Activated T-helper 1 cell treated with anti-CD3 and anti-CD28 coated beads, Interleukin-12 subunit alpha, Interleukin-12 subunit beta, Interleukin-2, Interleukin-4 antibody, amounts not matched to agents 30 ng/mL and 10 ng/mL and 1 ng/mL, durations not matched to agents 14 hours and 24 hours and 36 hours (primary cell): ENCODE data around the gene KHDRBS1. TPM values are rescaled to one million over a fixed set of nuclear protein-coding genes. Genes with fewer than 3 reads are reported as not detected.
A peak's percentile ranks its signal among the peaks of the same experiment; 100 is the strongest.
"Not testable (repeated sequence)": the region's sequence is repeated elsewhere in the genome, so short reads cannot be mapped to it uniquely, and the experiment has no call there.

Experiments used
- DNase-seq: peaks from one replicate; pipeline ENCODE4 v3.0.0; 2021; ENCODE audit warnings: low spot score
- H3K27ac Mint-ChIP-seq: one replicate; pipeline ENCODE4 v1.8.0; 2021; ENCODE audit warnings: mild to moderate bottlenecking, mixed read lengths
- H3K27me3 Mint-ChIP-seq: one replicate; pipeline ENCODE4 v1.8.0; 2022; ENCODE audit warnings: mild to moderate bottlenecking, moderate library complexity, mixed read lengths; ENCODE audit not compliant: insufficient read depth
- H3K36me3 Mint-ChIP-seq: one replicate; pipeline ENCODE4 v1.8.0; 2021; ENCODE audit warnings: low read depth, mixed read lengths
- H3K4me1 Mint-ChIP-seq: one replicate; pipeline ENCODE4 v1.8.0; 2021; ENCODE audit warnings: low read depth, mixed read lengths
- H3K4me3 Mint-ChIP-seq: one replicate; pipeline ENCODE4 v1.8.0; 2021; ENCODE audit warnings: mild to moderate bottlenecking, moderate library complexity, mixed read lengths
- H3K9me3 Mint-ChIP-seq: one replicate; pipeline ENCODE4 v1.8.0; 2021; ENCODE audit warnings: mixed read lengths
- intact Hi-C: fragments of 100-400 bp; cut with micrococcal nuclease; formaldehyde crosslinking; loops from one replicate; pipeline ENCODE4 v1.15.1; 2024
- total RNA-seq: library from RNA; stranded (reverse); gene quantifications from 2 replicates; pipeline ENCODE4 v1.2.3, GENCODE V29; 2022

Gene KHDRBS1
- total RNA-seq, 1 donor from 2014 or later, result 156 TPM

- H3K36me3 Mint-ChIP-seq, result peaks cover 15% of the 10 kb centered on the region
- peak overlapping the region; percentile 92 for H3K4me3 Mint-ChIP-seq
- peak overlapping the region; percentile 95 for H3K27ac Mint-ChIP-seq
- no peaks in the 10 kb centered on the region for H3K9me3 Mint-ChIP-seq
- no peak for DNase-seq
- intact Hi-C loops, result loop anchor here (1.0 to 5.0 kb wide), 10 partner anchors 35 to 743 kb away; partner anchors contain the start of genes EIF3I, HDAC1, KPNA6 and MARCKSL1
- H3K27me3 Mint-ChIP-seq, result no peaks in the 10 kb centered on the region
- peaks cover 46% of the 10 kb centered on the region for H3K4me1 Mint-ChIP-seq
Observed at GRCh38 chr1:32073299-32074229, 59.9 kb downstream of the KHDRBS1 start.

GRCh38 chr1:32074841-32075240, 61.2 kb downstream of the KHDRBS1 start:
- DNase-seq, result no peak
- peak overlapping the region; percentile 20 for H3K4me3 Mint-ChIP-seq
- intact Hi-C loops, result loop anchor here (5.0 kb wide), 1 partner anchor 138 kb away; the partner anchor contains the start of gene PTP4A2
- H3K9me3 Mint-ChIP-seq, result no peaks in the 10 kb centered on the region
- no peaks in the 10 kb centered on the region for H3K27me3 Mint-ChIP-seq
- H3K27ac Mint-ChIP-seq, result peak overlapping the region; percentile 10
- H3K36me3 Mint-ChIP-seq, result peaks cover 18% of the 10 kb centered on the region
- H3K4me1 Mint-ChIP-seq, result peaks cover 46% of the 10 kb centered on the region

- peak overlapping the region; percentile 83 for H3K27ac Mint-ChIP-seq
- peaks cover 27% of the 10 kb centered on the region for H3K36me3 Mint-ChIP-seq
- no peaks in the 10 kb centered on the region for H3K9me3 Mint-ChIP-seq
- no peak for DNase-seq
- intact Hi-C loops, result no loop called here
- no peak overlapping the region for H3K4me3 Mint-ChIP-seq
- peaks cover 36% of the 10 kb centered on the region for H3K4me1 Mint-ChIP-seq
- no peaks in the 10 kb centered on the region for H3K27me3 Mint-ChIP-seq
Observed at GRCh38 chr1:32077451-32077850, 63.8 kb downstream of the KHDRBS1 start.

GRCh38 chr1:32082022-32082421, 68.4 kb downstream of the KHDRBS1 start:
- H3K4me1 Mint-ChIP-seq, result peaks cover 8% of the 10 kb centered on the region
- no peaks in the 10 kb centered on the region for H3K9me3 Mint-ChIP-seq
- H3K27me3 Mint-ChIP-seq, result no peaks in the 10 kb centered on the region
- no peak overlapping the region for H3K4me3 Mint-ChIP-seq
- no peak overlapping the region for H3K27ac Mint-ChIP-seq
- DNase-seq, result no peak
- peaks cover 42% of the 10 kb centered on the region for H3K36me3 Mint-ChIP-seq
- intact Hi-C loops, result no loop called here

- H3K27ac Mint-ChIP-seq, H3K4me3 Mint-ChIP-seq, H3K27me3 Mint-ChIP-seq, H3K4me1 Mint-ChIP-seq, DNase-seq, H3K9me3 Mint-ChIP-seq, intact Hi-C loops: not testable (repeated sequence)
- peaks cover 39% of the 10 kb centered on the region for H3K36me3 Mint-ChIP-seq
Observed at GRCh38 chr1:32086381-32086780, 72.7 kb downstream of the KHDRBS1 start.

- no peaks in the 10 kb centered on the region for H3K27me3 Mint-ChIP-seq
- no peak overlapping the region for H3K27ac Mint-ChIP-seq
Observed at GRCh38 chr1:32091176-32091575, 77.5 kb downstream of the KHDRBS1 start.

GRCh38 chr1:32091591-32091990, 77.9 kb downstream of the KHDRBS1 start:
- no peaks in the 10 kb centered on the region for H3K4me1 Mint-ChIP-seq
- no peaks in the 10 kb centered on the region for H3K9me3 Mint-ChIP-seq
- no peak overlapping the region for H3K4me3 Mint-ChIP-seq
- no peaks in the 10 kb centered on the region for H3K27me3 Mint-ChIP-seq
- no peak overlapping the region for H3K27ac Mint-ChIP-seq
- DNase-seq, result no peak
- H3K36me3 Mint-ChIP-seq, result peaks cover 30% of the 10 kb centered on the region
- intact Hi-C loops, result no loop called here

More at GRCh38 chr1:32091176-32091575, 77.5 kb downstream of the KHDRBS1 start:
- Mint-ChIP-seq H3K4me3 (no peak overlapping the region), H3K9me3 (no peaks in the 10 kb centered on the region), H3K36me3 (peaks cover 31% of the 10 kb centered on the region), H3K4me1 (no peaks in the 10 kb centered on the region)
- no peak for DNase-seq
- intact Hi-C loops, result no loop called here

Other genes starting within 250 kb of the KHDRBS1 start
- gene ADGRB2, start 249.5 kb upstream of the KHDRBS1 start, total RNA-seq, result 0.13 and 0.29 TPM in 2 replicates
- gene SPOCD1, start 197.8 kb upstream of the KHDRBS1 start, total RNA-seq, result not detected in 2 replicates
- 390 and 421 TPM in 2 replicates for gene PTP4A2, start 75.5 kb upstream of the KHDRBS1 start, total RNA-seq
- gene TMEM39B, start 59.1 kb downstream of the KHDRBS1 start, total RNA-seq, result 34.2 and 38.8 TPM in 2 replicates
- 76.7 and 78.6 TPM in 2 replicates for gene KPNA6, start 94.2 kb downstream of the KHDRBS1 start, total RNA-seq
- 109 and 110 TPM in 2 replicates for gene TXLNA, start 165.8 kb downstream of the KHDRBS1 start, total RNA-seq
- 28.2 and 32.6 TPM in 2 replicates for gene CCDC28B, start 186.7 kb downstream of the KHDRBS1 start, total RNA-seq
- gene IQCC, start 191.8 kb downstream of the KHDRBS1 start, total RNA-seq, result 5.7 and 6.0 TPM in 2 replicates
- 0.15 TPM in 1 of 2 replicates, not detected in the other for gene DCDC2B, start 195.2 kb downstream of the KHDRBS1 start, total RNA-seq
- gene TMEM234, start 208.5 kb downstream of the KHDRBS1 start, total RNA-seq, result 13.5 and 15.0 TPM in 2 replicates
- gene EIF3I, start 208.5 kb downstream of the KHDRBS1 start, total RNA-seq, result 297 TPM in 2 replicates
- gene FAM167B, start 233.4 kb downstream of the KHDRBS1 start, total RNA-seq, result 0.57 and 0.61 TPM in 2 replicates
- gene LCK, start 237.4 kb downstream of the KHDRBS1 start, total RNA-seq, result 269 and 281 TPM in 2 replicates